Fibroblast of pulmonary artery (primary cell): ENCODE data around the gene DAB2.
"Not testable (repeated sequence)": the region's sequence is repeated elsewhere in the genome, so short reads cannot be mapped to it uniquely, and the experiment has no call there.

Source experiments
- DNase-seq: peaks from one replicate; pipeline ENCODE4 v3.0.0-alpha.2; 2010; ENCODE audit warnings: low read depth
- H3K4me3 ChIP-seq: replicated peaks from 2 replicates; pipeline ENCODE4 v1.5.1; 2011; ENCODE audit warnings: low read depth, mild to moderate bottlenecking, control low read depth, low read length, moderate library complexity
- CTCF ChIP-seq: IDR thresholded peaks from 2 replicates; pipeline ENCODE4 v1.5.1; 2011; ENCODE audit warnings: mild to moderate bottlenecking, control low read depth, low read length, inconsistent platforms; ENCODE audit errors: missing control alignments

The DAB2 gene

GRCh38 chr5:39409033-39409432, 15.7 kb downstream of the DAB2 start:
- no peak for DNase-seq
- TF ChIP-seq CTCF = no peak
- no peak overlapping the region for H3K4me3 ChIP-seq

GRCh38 chr5:39405083-39405843, 19.5 kb downstream of the DAB2 start:
- TF ChIP-seq CTCF = no peak
- no peak overlapping the region for H3K4me3 ChIP-seq
- DNase-seq = no peak

- DNase-seq, H3K4me3 ChIP-seq: not testable (repeated sequence)
Measured at GRCh38 chr5:39403761-39404160, 21.0 kb downstream of the DAB2 start.

- H3K4me3 ChIP-seq, DNase-seq: not testable (repeated sequence)
Measured at GRCh38 chr5:39402140-39402539, 22.6 kb downstream of the DAB2 start.

DNA sequence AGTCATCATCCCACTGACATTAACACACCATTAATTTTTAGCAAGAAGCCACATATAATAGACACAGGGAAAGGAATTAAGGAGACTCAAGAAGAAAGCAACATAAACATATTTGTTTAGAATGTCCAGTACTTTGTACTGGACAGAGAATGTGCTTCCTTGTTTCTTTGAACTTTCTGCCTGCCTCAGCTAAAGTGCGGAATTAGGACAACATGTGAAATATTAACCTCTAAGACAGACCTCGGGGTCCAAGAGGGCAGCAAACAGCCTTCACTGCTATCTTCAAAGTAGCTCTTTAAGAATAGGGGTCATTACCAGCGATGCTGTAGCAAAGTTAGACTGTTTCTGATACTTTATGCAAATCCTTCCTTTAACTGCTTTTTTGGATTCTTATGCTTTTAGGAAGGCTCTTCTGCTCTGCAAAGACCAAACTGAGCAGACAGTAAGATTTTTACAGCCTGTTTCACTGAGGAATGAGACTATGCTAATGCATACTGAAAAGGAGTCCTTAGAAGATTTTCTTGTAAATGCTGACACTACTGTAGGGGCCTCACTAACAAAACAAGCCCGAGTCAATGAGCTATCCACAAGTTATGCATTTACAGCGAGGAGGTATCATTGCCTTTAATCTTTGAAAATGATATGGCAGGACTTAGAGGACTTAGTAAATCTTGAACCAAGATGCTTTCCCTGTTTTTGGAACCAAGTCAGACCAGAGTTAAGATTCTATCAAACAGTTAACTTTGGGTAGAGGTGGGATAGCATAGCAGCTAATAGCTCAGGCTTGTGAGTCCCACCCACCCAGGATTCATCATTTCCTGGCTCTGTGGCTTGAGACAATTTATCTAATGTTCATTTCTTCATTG, 23.8 kb downstream of the DAB2 start:
- no peak overlapping the region for H3K4me3 ChIP-seq
- no peak for TF ChIP-seq CTCF
- DNase-seq = no peak

GRCh38 chr5:39399135-39400036, 25.4 kb downstream of the DAB2 start:
- DNase-seq = peak; percentile 99
- H3K4me3 ChIP-seq = no peak overlapping the region

DNA sequence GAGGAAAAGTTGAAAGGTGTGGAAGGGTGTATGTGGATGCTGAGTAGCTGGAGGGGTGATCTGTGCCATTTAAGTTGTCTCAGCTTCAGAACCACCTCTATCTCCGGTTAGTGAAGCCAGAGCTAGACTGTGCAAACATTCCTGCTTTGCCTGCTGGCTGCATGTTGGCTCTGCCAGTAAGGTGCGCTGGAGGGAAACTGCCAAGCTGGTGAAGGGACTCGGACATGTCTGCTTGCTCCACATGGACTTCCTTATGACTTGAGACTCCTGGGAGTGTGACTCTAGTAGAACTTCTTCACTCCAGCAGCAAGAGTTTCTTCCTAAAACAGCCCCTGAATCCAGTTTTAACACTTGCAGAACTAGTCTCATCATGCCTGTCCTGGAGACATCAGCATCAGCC, 27.9 kb downstream of the DAB2 start:
- H3K4me3 ChIP-seq = no peak overlapping the region
- no peak for DNase-seq
- no peak for TF ChIP-seq CTCF

More at GRCh38 chr5:39399135-39400036, 25.4 kb downstream of the DAB2 start:
- no peak for TF ChIP-seq CTCF
